HG03196 (cell line): ENCODE measurements around the gene KIF19.

Experiments
- ATAC-seq: cut with Tn5 transposase; IDR thresholded peaks from one replicate; pipeline ENCODE4 v1.9.1; 2021; ENCODE audit not compliant: unreplicated experiment

Gene KIF19

DNA sequence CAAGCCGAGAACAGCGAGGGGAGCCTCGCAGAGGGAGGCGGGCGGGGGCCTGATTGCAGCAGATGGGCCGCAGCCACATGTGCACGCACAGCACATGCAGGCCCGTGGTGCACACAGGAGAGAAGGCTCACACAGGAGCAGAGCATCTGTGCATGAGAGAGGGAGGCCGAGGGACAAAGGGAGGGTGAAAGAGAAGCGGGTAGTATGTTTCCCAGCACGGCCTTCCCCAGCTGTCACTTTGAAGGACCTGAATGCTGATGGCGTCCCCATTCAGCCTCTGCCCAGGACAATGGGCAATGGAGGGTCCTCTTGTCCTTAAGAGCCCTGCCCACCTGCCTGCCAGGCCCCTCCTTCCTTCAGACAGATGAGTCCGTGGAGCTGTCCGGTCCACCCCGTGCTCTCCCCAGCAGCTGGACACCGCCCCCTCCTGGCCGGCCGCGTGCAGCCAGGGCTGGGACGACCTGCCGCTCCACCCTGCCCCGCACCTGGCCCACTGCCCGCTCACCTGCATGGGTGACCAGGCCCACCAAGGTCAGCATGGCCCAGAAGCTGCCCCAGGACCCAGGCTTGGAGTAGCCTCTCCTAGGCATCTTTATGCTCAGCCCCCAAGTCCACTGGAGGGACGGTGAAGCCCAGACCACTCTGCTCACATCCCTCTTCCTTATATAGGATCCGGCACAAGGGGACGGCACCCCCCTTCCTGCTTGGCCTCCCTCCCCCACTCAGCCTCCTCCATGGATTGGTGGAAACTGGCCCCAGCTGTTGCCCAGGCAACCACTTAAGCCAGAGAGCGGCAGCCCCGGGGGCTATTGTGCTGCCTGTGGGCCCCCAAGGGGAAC, 35.4 kb downstream of the KIF19 start, which contains the start of gene BTBD17:
Gene BTBD17, minus strand, starts transcription at position 639 of the 839 bp plus-strand sequence. Its CDS starts 49 bp downstream, at position 590.
- no peak for ATAC-seq

DNA sequence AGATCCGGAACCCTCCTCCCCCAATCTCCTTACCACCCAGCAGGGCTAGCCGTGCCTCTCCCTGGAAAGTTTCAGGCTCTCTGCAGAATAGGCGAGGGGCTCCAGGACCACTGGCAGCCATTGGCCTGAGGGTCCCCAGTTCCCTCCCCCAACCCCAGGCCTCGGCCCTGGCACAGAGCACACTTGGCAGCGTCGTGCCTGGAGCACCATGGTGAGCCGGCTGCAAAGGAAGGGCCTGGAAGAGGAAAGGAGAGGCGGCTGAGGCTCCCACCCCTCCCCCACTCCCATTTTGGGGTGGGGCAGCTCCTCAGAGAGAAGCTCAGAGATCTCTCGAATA, 36.0 kb downstream of the KIF19 start:
- no peak for ATAC-seq

DNA sequence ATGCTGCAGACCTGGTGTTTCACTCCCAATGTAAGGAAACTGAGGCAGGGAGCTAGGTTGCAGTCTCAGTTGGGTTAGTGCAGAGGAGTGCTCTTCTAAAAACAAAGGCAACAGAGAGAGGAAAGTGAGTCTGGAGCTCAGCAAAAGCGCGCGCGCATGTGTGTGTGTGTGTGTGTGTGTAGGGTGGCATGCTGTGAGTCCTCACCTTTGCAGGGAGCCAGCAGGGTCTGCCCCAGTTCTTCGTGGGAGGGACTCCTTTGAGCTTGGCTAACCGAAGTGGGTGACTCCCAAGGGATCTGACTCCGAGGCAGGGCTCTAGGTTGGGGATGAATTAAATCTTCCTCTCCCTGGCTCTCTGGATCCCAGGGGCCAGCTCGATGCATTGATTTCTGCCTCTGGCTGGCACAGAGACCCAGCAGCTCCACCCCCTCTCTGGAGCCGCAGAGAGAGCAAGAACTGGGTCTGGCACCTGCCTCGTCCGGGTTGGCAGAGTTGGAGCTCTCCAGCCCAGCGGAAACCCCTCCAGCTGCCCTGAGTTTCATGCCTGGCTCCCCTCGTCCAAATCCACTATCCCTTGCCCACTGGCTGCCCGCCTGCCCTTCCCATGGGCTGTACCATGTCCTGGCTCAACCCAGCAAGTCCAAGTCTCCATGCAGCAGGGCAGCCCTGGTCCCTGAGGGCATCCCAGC, 36.9 kb downstream of the KIF19 start:
- no peak for ATAC-seq

DNA sequence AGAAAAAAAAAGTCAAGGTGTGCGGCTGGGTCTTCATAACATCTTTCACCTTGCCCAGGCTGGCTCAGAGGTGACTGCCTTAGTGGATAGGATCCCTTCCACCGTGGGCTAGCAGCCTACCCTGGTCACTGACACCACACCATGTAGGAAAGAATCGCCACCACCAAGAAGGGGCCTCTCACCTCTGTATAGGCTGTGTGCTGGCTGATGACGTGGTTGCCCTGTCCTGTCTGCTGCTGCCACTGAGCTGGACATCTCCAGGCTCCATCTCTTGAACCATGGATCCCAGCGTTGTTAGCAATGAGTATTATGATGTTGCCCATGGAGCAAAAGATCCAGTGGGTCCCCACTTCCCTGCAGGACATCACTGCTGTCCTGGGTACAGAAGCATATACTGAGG, 41.2 kb downstream of the KIF19 start, which contains the start of gene GPR142:
Gene GPR142, plus strand, starts transcription at position 301 of the 400 bp plus-strand sequence. CDS start 2,035 bp downstream, outside the sequence.
- no peak for ATAC-seq

DNA sequence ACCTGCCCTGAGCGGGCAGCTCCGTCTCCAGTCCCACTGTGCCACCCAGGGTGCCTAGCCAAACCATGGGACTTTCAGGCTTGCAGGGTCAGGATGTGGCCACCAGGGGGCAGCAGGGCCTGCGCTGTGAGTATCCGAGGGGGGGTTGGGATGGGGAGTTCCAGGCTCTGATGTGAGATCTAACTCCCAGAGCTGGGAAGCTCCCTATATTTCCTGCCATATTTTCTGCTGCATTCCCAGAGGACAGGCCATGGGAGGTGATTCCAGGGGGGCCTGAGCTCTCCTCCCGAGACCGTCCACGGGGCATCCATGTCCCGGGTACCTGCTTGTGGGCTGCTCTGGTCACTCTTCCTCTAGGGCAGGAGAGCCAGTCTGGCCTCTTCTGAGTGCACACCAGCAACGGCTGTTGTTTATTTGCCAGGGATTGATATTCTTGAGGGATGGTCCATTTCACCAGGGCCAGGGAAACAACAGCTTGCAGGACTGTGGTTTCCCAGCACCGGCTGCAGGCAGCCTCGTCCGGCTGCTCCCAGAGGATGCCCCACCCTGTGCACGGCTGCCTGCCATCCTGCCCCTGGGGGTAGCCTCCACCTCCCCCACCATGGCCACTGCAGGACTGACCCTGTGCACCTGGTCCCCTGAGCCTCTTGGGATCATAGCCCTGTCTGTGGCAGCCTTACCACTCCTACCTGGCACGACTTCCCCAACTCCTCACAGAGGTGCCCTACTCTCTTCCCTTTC, 42.5 kb downstream of the KIF19 start:
- ATAC-seq, result no peak

DNA sequence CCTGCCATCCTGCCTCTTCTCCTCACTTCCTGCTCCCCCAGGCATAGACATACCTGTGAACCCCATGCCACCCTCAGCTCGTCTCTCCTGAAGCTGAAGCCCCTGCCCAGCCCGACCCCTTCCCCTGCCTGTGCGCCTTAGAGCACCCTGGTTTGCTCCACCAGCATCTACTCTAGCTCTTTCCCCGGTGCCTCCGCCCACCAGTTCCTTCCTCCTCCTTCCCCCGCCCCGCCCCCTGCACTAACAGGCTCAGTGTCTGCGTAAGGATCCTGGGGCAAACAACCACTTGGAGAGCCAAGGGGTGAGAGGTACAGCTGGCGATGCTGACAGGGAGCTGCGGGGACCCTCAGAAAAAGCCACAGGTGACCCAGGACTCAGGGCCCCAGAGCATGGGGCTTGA, 43.2 kb downstream of the KIF19 start:
- ATAC-seq, result no peak

DNA sequence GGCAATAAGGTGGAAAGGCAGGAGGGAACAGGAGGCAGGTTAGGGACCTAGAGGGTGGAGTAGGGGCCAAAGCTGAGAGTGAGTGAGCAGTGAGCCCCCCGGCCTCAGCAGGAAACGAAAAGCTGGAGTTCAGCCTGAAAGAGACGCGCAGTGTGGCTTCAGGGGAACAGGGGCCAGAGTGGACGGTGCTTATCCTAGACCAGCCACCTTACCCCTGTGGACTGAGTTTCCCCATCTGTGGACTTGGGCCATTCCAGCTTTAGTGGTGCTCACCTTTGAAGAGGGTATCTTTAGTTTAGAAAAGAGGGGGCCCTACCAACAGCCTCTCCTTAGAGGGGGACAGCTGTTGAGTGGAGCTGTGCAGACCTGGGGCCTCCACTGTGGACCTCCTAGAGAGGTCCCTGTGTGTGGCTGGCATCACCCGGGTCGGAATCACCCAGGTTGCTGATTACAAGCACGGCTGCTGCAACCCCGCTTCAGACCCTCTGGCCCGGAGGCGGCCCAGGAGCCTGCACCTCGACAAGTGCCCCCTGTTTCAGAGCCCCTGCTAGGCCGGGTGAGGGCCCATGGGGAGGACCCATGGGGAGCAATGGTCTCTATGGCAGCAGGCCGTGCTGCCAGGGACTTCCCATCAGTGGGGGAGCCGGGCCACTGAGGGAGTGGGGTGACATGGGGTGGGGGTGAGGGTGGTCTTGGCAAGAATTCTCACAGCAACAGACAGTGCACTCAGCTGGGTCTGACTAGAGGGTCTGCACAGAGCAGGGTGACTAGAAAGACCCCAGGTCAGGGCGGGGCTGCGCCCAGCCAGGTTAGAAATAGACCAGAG, 43.9 kb downstream of the KIF19 start:
- ATAC-seq, result no peak

DNA sequence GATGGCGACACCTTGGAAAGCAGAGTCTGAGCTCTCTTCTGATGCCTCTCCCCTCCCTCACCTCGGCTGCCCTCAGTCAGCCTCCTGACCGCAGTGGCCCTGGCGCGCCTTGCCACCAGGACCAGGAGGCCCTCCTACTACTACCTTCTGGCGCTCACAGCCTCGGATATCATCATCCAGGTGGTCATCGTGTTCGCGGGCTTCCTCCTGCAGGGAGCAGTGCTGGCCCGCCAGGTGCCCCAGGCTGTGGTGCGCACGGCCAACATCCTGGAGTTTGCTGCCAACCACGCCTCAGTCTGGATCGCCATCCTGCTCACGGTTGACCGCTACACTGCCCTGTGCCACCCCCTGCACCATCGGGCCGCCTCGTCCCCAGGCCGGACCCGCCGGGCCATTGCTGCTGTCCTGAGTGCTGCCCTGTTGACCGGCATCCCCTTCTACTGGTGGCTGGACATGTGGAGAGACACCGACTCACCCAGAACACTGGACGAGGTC, 45.7 kb downstream of the KIF19 start:
- ATAC-seq, result no peak

DNA sequence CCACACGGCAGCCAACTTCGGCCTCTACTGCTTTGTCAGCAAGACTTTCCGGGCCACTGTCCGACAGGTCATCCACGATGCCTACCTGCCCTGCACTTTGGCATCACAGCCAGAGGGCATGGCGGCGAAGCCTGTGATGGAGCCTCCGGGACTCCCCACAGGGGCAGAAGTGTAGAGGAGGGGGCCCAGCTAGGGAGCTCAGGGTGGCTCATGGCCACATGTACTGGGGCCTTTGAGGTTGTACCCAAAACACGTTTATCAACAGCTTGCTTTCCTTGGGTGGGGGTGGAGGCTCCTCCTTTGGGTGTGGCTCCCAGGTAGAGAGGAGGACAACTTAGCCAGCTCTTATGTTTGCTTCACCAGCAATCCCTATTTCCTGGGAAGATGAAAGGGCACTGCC, 46.4 kb downstream of the KIF19 start:
- ATAC-seq, result no peak

DNA sequence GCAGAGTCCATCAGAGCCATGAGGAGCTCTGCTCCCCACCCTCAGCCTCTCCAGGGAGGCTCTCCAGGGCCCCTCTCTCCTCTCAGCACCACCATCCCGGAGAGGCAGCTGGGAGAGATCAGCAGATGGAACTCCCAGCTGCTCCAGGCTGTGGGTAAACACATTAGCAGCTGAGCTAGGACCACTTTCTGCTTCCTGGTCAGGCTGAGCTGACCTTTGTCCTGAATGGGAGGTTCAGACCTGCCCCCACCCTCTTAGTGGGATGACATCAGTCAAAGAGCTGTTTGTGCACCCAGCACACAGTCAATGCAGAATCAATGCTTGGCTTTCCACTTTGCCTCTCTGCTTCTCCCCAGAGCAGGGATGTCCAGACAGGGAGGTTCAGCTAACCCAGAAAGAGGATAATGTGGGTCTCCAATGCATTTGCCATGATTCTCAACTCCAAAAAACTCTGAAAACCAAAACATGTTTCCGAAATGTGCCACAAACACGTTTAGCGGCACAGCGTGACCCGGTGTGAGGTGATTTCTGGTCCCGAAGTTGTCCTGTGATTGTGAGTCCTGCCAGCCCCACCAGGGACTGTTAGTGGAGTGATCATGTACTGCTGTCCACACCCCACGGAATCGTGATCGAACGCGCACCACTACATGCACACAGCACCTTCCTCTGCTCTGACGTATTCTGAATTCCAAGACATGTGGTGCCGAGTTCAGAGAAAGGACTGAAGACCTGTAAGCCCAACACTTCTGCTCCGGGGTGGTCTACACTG, 48.0 kb downstream of the KIF19 start:
- ATAC-seq, result no peak

DNA sequence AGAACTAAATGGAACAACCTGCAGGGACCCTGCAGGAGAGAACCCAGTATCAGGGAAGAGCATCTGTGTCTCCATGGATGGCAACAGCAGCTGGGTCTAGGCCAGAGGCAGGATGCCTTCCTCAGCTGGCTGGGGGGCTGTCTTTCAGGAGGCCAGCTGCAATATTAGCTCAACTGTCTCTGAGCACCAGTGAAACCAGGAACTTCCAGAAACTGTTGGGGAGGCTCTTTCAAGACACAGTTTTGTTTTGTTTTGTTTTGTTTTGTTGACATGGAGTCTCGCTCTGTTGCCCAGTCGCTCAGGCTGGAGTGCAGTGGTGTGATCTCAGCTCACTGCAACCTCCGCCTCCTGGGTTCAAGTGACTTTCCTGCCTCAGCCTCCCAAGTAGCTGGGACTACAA, 48.8 kb downstream of the KIF19 start:
- no peak for ATAC-seq

DNA sequence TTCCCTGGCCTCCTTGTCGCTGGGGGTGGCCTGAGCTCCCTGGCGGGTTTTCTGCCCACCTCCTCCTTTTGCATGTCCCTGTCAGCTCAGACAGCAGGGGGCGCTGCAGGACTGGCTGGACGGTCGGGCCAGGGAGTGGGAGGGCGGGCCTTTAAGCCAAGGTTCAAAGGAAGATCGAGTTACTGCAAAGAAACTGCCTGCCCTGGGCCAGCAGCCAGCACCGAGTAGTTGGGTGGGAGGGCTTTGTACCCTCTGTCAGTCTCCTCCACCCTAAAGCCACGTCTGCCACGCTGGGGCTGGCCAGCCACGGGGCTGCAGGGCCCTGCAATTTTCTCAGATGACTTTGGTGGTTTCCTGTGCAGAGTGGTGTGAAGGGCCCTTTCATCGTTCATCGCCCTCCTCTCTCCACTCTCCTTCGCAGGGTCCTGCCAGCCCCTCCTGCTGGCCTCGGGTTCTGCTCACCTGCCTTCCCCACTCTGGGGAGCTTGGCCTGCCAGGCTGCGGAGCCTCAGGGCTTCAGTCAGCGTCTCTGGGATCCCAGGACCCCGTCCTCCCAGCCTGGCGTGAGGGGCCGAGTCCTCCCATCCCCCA, 53.6 kb downstream of the KIF19 start:
- no peak for ATAC-seq

DNA sequence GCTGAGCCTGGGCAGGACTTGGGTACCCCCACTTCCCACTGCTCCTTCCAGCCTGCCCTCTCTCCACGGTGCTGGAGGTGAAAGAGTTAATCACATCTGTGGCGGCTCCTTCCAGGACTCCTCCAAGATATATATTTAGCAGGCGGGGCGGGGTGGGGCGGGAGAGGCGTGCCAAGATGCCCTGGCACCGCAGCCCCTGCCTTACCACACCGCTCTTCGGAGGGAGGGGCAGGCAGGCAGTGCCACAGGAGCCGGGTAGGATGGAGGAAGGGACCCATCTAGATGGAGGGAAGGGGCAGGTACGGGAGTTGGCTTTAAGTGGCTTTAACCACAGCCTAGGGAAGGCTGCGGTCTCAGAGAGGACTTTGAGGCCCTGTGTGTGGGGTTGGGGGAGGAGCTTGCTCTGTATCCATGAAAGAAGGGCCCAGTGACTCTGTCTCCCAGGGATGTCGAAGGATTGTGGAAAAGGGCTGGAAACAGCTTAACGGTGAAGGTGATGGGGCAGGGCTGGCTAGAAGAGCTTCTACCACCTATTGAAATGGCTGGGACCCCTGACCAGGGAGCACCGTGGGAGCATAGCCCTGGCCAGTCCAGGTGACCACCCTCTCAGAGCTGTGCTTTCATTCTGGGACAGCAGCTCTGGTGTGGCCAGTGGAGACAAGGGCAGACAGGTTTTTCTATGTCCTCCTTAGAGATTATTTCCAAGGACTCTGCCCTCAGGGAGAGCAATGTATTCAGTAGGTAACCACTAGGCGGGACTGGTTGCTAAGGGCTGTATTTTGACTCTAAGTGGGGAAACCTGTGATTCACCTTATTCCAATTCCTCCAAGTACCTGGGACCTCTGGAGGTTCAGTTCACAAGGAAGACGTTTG, 54.3 kb downstream of the KIF19 start:
- ATAC-seq, result no peak

DNA sequence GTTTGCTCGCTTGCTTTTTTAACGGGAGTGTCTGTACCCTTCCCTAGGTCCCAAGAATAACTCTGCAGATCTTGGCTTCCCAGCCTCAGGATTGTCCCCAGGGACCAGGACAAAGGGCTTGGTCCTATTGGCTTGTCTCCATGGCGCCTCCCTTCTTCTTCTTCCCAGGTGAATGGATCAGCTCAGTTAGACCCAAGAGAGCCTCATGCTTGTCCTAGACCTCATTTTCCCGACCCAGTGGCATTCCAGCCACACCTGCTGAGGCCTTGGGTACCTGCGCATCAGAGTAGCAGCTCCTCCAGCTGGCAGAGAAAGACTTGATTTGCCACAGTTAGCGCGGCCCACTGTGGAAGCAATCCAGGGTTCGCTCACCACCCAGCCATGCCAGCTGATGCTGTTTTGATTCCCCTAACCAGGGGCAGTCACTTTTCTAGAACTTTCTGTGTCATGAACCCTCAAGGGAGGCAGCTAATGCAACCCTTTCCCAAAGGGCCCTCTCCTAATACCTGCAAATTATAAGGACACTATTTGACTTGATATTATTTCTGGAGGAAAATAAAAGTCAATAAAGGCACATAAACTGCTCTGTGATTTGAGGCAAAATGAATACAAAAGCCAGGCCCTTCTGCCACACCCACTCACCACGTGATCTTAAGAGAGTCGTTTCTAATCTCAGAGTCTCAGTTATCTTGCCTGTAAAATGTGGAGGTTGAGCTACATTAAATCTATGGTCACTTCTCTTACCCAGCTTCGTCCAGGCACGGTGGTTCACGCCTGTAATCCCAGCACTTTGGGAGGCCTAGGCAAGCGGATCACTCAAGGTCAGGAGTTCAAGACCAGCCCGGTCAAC, 55.2 kb downstream of the KIF19 start:
- no peak for ATAC-seq

DNA sequence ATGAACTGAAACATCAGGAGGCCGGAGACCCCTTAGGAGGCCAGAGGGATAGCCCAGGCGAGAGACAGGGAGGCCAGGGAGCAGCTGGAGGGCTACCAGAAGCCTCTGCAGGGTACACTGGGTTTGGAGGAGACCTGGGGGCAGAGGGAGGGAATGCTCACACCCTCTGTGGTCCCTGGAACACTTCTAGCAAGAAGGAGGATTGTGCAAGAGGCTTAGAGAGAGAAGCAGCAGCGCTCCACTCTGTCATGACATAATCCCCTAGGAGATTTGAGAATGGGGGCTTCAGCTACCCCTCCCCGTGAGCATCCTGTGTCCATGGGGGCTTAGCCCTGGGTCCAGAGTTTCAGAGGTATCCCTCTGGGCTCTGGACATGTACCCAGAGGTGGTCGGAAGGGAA, 57.1 kb downstream of the KIF19 start:
- ATAC-seq, result no peak

DNA sequence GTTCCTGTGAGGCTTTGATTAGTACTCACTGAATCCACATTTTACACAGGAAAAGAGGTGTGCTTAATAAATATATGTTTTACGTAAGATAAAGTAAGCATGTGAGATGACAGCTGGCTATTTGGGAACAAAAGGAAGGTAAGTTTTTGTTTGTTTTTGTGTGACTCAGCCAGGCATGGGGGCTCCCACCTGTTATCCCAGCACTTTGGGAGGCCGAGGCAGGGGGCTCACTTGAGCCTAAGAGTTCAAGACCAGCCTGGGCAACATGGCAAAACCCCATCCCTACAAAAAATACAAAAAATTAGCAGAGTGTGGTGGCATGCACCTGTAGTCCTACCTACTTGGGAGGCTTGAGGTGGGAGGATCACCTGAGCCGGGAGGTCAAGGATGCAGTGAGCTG, 59.2 kb downstream of the KIF19 start:
- no peak for ATAC-seq

DNA sequence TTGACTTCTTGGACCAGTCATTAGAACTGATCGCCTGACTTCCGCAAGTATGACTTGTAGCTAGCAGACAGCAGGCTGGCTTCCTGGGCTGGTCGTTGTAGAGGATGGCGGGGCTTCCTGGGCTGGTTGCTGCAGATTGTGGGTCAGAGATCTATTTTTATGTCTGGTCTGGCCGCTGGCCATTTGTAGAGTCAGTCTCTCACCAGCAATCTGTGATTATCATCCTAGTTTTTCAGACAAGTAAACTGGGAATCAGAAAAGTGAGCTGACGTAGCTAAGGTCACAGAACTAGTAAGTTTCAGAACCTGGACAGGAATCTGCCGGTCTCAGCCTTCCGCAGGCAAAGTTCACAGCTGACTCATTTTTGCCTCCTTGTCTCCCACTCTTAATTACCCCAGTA, 60.4 kb downstream of the KIF19 start:
- no peak for ATAC-seq
